Mucosa of descending colon (tissue), 3 donors: ENCODE results near the gene TNRC6B. TPM values are rescaled to one million over a fixed set of nuclear protein-coding genes. Genes with fewer than 3 reads are reported as not detected.
A peak's percentile ranks its signal among the peaks of the same experiment; 100 is the strongest.

Experiments
- ATAC-seq: fragments of 200-7000 bp; cut with Tn5 transposase; one replicate; pipeline ENCODE4 v1.9.1; 2020; ENCODE audit warnings: mild to moderate bottlenecking, moderate library complexity
- DNase-seq, 3 donors: peaks; one replicate each; pipeline ENCODE4 v3.0.0-alpha.2; 2020
- H3K36me3 ChIP-seq: fragments of 200-600 bp; one replicate; pipeline ENCODE4 v1.8.0; 2021; ENCODE audit warnings: low read depth, mild to moderate bottlenecking
- H3K4me1 ChIP-seq: fragments of 200-600 bp; one replicate; pipeline ENCODE4 v1.8.0; 2021; ENCODE audit warnings: low read depth, mild to moderate bottlenecking
- H3K4me3 ChIP-seq: fragments of 200-600 bp; one replicate; pipeline ENCODE4 v1.8.0; 2021; ENCODE audit warnings: mild to moderate bottlenecking
- H3K9me3 ChIP-seq: fragments of 200-600 bp; one replicate; pipeline ENCODE4 v1.8.0; 2021; ENCODE audit warnings: mild to moderate bottlenecking
- CTCF ChIP-seq: fragments of 200-600 bp; IDR thresholded peaks from one replicate; pipeline ENCODE4 v1.8.0; 2022; ENCODE audit warnings: antibody characterized with exemption, mild to moderate bottlenecking
- intact Hi-C, 2 donors: fragments of 100-400 bp; cut with DNase I in 1 of 2; cut with micrococcal nuclease in 1 of 2; formaldehyde crosslinking; loops; one replicate each; pipeline versions ENCODE4 v1.11.0 to v1.11.1; 2022; cut with DNase I, micrococcal nuclease
- total RNA-seq, 3 donors: library from RNA; stranded (reverse); fragmentation: NEBNext Ultra II Directional in 2 of 3; extraction: Animal tissue kit (Norgen Biotek cat#: 25700) in 2 of 3; gene quantifications; one replicate each; pipeline versions ENCODE4 v1.2.1 to v1.2.4, GENCODE V29; 2021 to 2023
- donor health status: DM: no; HTN: no; CAD: no; lungs with moderate emphysema.
- donor health status: DM: no; HTN: no; CAD: no.
- donor health status: DM: no; HTN: yes; CAD: no.

Gene TNRC6B
- total RNA-seq, 3 donors from 2014 or later = 58.6 to 72.9 (median 58.9) TPM

GRCh38 chr22:40235308-40235707 lies 57.6 kb downstream of the TNRC6B start:
- Histone ChIP-seq H3K9me3 (no peaks in the 10 kb centered on the region), H3K36me3 (no peaks in the 10 kb centered on the region), H3K4me1 (peaks cover 3% of the 10 kb centered on the region), H3K4me3 (no peak overlapping the region)
- DNase-seq (no peak), ATAC-seq (no peak)
- TF ChIP-seq CTCF = no peak
- intact Hi-C loops = no loop called here

- ATAC-seq (no peak), DNase-seq (no peak)
- no peak for TF ChIP-seq CTCF
- Histone ChIP-seq H3K9me3 (no peaks in the 10 kb centered on the region), H3K4me1 (peaks cover 3% of the 10 kb centered on the region), H3K36me3 (no peaks in the 10 kb centered on the region), H3K4me3 (no peak overlapping the region)
- intact Hi-C loops = no loop called here
Measured at GRCh38 chr22:40236131-40236665, 58.5 kb downstream of the TNRC6B start.

GRCh38 chr22:40237241-40237640 lies 59.5 kb downstream of the TNRC6B start:
- ATAC-seq (no peak), DNase-seq (no peak)
- H3K9me3 ChIP-seq = no peaks in the 10 kb centered on the region
- TF ChIP-seq CTCF = no peak
- no peaks in the 10 kb centered on the region for H3K36me3 ChIP-seq
- H3K4me3 ChIP-seq = no peak overlapping the region
- peaks cover 3% of the 10 kb centered on the region for H3K4me1 ChIP-seq
- intact Hi-C loops = no loop called here

GRCh38 chr22:40237788-40238424 lies 60.2 kb downstream of the TNRC6B start:
- Histone ChIP-seq H3K4me1 (peaks cover 3% of the 10 kb centered on the region), H3K36me3 (no peaks in the 10 kb centered on the region), H3K4me3 (no peak overlapping the region), H3K9me3 (no peaks in the 10 kb centered on the region)
- TF ChIP-seq CTCF = no peak
- ATAC-seq = no peak
- DNase-seq = no peak
- intact Hi-C loops = no loop called here

- Histone ChIP-seq H3K4me1 (peaks cover 10% of the 10 kb centered on the region), H3K4me3 (no peak overlapping the region), H3K9me3 (no peaks in the 10 kb centered on the region), H3K36me3 (no peaks in the 10 kb centered on the region)
- intact Hi-C loops = no loop called here
- DNase-seq (no peak), ATAC-seq (peak; percentile 32)
- no peak for TF ChIP-seq CTCF
Measured at GRCh38 chr22:40238425-40239344, 61.0 kb downstream of the TNRC6B start.
